Hematopoietic multipotent progenitor cell (in vitro differentiated cells): ENCODE measurements around the gene GPRIN1. TPM values are rescaled to one million over a fixed set of nuclear protein-coding genes. Genes with fewer than 3 reads are reported as not detected.
"Not testable (repeated sequence)": the region's sequence is repeated elsewhere in the genome, so short reads cannot be mapped to it uniquely, and the experiment has no call there.

Source experiments
- DNase-seq, 3 donors: peaks; one replicate each; pipeline ENCODE4 v3.0.0-alpha.2; 2011 to 2015; ENCODE audit warnings: low read depth in 2 of 3, low spot score in 2 of 3
- total RNA-seq: library from RNA; depleted of rRNA; stranded (reverse); fragments of >200 nt; gene quantifications from one replicate; pipeline ENCODE4 v1.2.3, GENCODE V29; 2012

Gene GPRIN1
- total RNA-seq, 1 donor = under 0.01 TPM

GRCh38 chr5:176599749-176600430 lies 10.1 kb downstream of the GPRIN1 start:
- DNase-seq = not testable (repeated sequence)

DNA sequence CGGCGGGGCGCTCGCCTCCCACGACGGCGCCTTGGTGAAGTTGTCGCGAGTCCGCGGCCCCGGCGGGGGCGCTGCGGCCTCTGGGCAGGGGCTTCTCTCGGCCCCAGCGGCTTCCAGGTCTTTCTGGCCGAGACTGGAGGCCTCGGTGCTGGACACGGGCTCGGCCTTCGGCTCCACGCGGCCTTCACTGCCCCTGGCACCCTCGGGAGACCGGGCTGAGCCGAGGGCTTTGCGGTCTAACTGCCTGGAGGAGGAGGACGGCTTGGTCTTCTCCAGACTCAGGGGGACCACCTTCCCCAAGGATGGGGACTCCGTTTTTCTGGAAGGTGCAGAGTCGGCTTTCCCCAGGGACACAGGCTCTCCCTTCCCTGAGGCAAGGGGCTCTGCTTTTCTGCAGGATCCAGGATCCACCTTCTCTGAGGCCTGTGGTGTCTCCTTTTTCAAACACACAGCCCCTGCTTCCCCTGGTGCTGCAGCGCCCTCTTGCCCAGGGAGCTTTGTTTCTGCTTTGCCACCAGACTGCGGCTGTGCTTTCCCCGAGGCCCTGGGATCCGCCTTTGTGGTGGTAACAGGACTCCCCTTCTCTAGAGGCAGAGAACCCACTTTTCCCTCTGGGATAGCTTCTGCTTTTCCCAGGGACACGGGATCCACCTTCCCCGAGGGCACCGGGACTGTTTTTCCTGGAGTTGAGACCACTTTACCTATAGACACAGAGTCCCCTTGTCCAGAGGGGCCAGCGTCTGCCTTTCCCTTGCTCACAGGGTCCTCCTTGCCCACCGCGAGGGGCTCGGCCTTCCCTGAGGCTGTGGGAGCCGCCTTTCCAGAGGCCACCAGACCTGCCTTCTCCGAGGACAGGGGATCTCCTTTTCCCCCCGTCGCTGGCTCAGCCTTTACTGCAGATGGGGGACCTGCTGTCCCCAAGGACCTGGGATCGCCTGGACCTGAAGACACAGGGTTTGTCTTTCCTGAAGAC lies 12.3 kb downstream of the GPRIN1 start:
- DNase-seq = no peak

GRCh38 chr5:176596689-176597416 lies 13.1 kb downstream of the GPRIN1 start:
- peak; percentile 63 to 75 (median 65) for DNase-seq

DNA sequence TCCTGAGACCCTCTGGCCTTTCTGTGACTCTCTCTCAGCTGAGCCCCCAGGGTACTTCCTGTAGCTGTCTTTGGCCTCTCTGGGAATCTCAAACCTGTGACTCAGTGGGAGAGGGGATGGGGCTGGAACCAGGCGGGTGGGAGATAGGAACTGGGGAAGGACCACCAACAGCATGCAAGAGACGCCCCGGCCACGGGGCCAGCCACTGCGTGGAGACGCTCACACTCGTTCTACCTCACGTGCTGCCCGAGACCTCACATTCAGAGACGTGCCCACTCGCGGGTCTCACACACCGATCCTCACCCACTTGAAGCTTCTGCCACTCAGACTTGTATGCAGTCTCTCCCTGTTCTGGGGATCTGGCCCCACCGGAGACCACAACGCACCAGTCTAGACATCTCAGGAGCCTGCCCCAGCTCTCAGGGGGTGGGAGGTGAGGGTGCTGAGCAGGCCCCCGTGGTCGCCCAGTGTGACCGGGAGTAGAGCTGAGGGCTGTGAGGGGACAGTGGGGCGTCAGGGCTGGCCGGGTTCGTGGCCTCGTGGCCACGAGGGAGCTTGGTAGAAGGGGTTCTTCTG lies 13.8 kb downstream of the GPRIN1 start:
- no peak for DNase-seq

- no peak for DNase-seq
Observed at GRCh38 chr5:176595386-176595943, 14.5 kb downstream of the GPRIN1 start.

DNA sequence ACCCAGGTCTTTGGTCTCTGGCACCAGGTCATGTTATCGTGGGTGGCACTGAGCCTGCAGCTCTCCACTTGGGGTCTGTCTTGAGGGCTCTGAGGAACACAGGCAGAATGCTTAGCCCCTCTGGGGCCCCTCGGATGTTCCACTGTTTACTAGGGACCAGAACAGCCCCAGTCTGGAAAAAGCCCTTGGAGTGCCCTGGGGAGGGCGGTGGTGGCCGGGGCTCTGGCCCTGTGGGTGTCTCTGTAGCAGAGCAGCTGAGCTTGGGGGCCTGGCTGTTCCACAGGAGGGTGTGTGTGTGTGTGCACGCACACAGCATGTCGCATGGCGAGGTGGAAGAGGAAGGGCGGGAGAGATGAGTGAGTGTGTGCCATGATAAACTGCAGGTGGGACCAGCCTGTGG lies 15.4 kb downstream of the GPRIN1 start:
- no peak for DNase-seq

DNA sequence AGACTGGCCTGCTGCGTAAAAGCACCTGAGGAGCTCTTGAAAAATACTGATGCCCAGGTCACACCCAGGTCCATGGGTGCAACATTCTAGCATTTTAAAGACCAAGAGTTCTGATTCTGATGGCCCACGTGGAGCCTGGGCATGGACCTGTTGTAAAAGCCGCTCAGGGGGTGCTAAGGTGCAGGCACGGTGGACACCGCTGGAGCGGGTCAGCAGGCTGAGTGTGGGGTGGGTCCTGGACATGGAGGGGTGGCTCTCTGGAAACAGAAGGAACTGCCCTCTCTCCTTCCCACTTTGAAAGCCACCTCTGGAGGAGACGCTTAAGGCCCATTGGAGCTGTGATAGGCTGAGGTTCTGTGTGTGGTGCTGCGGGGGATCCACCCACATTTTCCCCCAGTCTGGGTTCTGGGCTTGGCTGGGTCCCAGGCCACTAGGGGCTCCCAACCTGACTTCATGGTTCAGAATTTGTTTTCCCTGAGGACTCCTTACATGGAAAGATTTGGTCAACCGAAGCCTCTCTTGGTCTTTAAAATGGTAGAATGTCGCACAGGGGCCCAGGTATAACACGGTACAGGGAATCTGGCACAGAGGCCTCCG lies 16.6 kb downstream of the GPRIN1 start:
- no peak for DNase-seq

DNA sequence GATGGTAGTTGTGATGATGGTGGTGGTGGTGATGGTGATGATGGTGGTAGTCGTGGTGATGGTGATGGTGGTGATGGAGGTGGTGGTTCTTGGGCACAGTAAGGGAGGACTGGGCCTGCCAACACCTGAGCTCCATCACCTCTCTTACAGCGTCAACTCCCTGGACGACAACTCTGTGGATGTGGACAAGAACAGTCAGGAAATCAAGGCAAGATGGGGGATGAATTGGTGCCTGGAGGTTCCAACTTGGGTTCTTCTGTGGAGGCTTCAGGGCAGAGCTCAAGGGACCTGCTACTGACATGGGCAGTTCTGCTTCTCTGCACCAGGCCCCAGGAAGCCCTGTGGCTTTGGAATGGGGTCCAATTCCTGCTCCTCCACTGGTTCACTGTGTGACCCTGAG lies 17.4 kb downstream of the GPRIN1 start:
- DNase-seq = no peak

DNA sequence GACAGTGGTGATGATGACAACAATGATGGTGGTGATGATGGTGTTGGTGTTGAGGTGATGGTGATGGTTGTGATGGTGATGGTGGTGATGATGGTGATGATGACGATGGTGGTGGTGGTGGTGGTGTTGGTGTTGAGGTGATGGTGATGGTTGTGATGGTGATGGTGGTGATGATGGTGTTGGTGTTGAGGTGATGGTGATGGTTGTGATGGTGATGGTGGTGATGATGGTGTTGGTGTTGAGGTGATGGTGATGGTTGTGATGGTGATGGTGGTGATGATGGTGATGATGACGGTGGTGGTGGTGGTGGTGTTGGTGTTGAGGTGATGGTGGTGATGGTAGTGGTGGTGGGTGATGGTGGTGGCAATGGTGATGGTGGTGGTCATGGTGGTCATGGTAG lies 18.3 kb downstream of the GPRIN1 start:
- DNase-seq = not testable (repeated sequence)

DNA sequence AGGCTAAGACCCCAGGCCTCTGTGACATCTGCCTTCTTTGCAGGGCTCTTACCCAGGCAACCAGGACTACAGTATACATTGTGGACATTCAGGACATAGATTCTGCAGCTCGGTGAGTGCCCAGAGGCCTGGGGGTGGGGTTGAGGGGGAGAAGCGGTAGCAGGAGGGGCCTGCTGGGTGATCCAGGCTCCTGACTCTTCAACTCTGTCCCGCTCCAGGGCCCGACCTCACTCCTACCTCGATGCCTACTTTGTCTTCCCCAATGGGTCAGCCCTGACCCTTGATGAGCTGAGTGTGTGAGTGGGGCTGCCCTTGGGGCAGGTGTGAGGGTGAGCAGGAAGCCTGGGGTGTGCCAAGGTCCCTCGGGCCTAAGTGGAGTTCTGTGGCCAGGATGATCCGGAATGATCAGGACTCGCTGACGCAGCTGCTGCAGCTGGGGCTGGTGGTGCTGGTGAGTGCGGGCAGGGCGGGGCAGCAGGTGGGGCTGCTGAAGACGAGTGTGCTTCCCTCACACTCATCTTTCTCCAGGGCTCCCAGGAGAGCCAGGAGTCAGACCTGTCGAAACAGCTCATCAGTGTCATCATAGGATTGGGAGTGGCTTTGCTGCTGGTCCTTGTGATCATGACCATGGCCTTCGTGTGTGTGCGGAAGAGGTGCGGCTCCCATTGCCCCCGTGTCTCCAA lies 19.8 kb downstream of the GPRIN1 start:
- DNase-seq = no peak

DNA sequence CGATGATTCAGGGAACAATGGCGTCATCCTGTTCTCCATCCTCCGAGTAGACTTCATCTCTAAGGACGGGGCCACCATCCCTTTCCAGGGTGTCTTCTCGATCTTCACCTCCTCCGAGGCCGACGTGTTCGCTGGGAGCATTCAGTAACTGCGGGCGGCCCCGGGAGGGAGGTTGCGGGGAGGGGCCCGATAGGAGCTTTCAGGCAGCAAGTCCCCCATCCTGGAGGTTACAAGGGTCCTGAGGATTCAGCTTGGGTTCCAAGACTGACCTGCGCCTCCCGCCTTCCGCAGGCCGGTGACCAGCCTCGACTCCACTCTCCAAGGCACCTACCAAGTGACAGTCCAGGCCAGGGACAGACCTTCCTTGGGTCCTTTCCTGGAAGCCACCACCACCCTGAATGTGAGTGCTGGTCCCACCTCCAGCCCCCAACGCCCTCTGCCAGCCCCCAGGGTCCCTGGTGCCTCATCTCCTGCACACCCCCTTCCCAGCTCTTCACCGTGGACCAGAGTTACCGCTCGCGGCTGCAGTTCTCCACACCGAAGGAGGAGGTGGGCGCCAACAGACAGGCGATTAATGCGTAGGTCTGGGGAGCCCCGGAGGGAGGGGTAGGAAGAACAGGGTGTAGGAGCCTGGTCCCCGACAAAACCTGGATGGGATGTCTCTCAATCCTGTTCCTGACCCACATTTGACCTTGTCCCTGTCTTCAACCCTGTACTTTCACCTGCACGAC lies 20.8 kb downstream of the GPRIN1 start:
- DNase-seq = no peak

- DNase-seq = no peak
Observed at GRCh38 chr5:176588297-176588696, 21.7 kb downstream of the GPRIN1 start.

GRCh38 chr5:176587398-176587797 lies 22.6 kb downstream of the GPRIN1 start:
- DNase-seq = no peak

- no peak for DNase-seq
Observed at GRCh38 chr5:176583076-176583475, 26.9 kb downstream of the GPRIN1 start.

DNA sequence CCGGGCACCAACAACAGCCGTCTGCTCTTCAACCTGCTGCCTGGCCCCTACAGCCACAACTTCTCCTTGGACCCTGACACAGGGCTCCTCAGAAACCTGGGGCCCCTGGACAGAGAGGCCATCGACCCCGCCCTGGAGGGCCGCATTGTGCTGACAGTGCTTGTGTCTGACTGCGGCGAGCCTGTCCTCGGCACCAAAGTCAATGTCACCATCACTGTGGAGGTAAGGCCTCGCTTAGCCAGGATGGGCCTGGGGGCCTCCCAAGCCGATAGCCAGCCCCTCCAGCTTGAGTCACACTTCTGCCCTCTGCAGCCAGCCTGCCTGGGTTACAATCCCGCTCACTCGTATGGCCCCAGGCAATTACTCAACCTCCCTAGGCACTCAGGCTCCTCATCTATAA lies 28.6 kb downstream of the GPRIN1 start:
- no peak for DNase-seq

DNA sequence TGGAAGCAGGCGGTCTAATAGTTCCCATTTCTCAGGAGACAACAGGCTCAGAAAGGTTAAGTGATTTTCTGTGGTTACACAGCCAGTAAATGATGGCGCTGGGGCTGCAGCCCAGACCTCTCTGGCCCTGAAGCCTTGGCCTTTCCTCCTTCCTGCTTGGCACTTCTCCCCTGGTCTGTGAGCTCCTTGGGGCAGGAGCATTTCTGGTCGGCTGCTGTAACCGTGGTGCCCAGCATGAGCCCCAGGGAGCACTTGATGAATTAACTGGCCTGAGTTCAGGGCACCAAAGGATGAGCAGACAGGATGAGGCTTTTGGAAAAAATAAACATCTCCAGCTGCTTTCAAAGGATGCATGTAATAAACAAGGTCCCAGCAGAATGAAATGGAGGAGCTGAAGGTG lies 30.6 kb downstream of the GPRIN1 start:
- no peak for DNase-seq

- peak in 1 of 3 donors; percentile 45 for DNase-seq
Observed at GRCh38 chr5:176578391-176578808, 31.6 kb downstream of the GPRIN1 start.

- no peak for DNase-seq
Observed at GRCh38 chr5:176577312-176578176, 32.4 kb downstream of the GPRIN1 start.
